ENCODE measurements around the gene DCX. TPM values are rescaled to one million over a fixed set of nuclear protein-coding genes. Genes with fewer than 3 reads are reported as not detected.

DCX gene
- total RNA-seq, 4 donors from 2014 or later: not detected

DNA sequence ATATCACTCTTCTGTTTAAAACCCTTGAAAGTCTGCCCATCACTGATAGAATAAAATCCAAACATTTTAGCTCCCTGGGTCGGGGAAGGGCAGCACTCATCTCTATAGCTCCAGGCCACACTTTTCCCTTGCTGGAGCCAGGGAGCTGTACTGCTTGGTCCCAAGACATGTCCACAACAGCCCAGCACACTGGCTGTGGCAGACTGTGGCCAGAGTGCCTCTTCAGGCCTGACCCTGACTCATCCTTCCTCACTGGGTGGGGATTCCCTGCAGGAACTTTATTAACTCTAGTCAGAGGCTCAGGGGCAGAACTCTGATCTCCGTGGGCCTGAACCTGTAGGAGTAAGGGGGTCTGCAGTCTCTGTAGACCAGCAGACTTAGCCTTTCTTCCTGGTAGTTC, 71.9 kb downstream of the DCX start:
- TF ChIP-seq, protein P1, sequence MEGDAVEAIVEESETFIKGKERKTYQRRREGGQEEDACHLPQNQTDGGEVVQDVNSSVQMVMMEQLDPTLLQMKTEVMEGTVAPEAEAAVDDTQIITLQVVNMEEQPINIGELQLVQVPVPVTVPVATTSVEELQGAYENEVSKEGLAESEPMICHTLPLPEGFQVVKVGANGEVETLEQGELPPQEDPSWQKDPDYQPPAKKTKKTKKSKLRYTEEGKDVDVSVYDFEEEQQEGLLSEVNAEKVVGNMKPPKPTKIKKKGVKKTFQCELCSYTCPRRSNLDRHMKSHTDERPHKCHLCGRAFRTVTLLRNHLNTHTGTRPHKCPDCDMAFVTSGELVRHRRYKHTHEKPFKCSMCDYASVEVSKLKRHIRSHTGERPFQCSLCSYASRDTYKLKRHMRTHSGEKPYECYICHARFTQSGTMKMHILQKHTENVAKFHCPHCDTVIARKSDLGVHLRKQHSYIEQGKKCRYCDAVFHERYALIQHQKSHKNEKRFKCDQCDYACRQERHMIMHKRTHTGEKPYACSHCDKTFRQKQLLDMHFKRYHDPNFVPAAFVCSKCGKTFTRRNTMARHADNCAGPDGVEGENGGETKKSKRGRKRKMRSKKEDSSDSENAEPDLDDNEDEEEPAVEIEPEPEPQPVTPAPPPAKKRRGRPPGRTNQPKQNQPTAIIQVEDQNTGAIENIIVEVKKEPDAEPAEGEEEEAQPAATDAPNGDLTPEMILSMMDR (IDR thresholded peaks at IDR 0.05; ENCODE audit: low read depth): no peak

DNA sequence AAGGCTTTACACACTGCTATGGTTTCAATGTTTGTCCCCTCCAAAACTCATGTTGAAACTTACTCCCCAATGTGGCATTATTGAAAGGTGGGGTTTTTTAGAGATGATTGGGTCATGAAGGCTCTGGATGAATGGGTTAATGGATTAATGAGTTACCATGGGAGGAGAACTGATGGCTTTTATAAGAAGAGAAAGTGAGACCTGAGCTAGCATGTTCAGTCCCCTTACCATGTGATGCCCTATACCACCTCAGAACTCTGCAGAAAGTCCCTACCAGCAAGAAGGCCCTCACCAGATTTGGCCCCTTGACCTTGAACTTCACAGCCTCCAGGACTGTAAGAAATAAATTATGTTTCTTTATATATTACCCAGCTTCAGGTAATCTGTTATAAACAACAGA, 72.8 kb downstream of the DCX start:
- TF ChIP-seq, protein P1 (IDR thresholded peaks at IDR 0.05; ENCODE audit: low read depth): no peak

DNA sequence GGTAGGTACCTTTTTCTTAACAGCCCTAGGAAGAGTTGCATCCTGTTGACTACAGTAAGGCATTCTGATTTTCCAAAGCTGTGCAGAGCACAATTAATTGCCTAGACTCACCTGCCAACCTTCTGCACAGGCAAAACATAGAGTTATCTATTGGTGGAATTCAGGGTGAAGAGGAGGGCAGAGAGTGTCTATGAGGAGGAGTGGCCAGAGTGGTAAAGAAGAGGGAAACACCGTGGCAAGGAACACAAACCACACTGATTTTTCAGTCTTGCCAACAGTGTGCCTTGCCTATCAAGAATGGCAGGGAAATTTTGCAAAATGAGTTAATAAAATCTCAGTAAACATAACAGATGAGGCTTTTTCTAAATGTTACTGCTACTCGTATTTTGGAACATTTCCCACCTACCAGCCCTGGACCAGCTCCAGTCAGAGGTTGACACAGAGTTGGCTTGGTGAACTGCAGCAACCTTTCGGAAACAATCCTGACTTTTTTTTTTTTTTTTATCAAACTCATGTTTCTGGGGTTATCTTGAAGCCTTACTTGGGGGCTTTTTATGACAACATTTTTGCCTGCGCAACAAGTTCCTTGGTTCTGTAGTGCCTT, 73.8 kb downstream of the DCX start:
- TF ChIP-seq, protein P1 (IDR thresholded peaks at IDR 0.05; ENCODE audit: low read depth): no peak

DNA sequence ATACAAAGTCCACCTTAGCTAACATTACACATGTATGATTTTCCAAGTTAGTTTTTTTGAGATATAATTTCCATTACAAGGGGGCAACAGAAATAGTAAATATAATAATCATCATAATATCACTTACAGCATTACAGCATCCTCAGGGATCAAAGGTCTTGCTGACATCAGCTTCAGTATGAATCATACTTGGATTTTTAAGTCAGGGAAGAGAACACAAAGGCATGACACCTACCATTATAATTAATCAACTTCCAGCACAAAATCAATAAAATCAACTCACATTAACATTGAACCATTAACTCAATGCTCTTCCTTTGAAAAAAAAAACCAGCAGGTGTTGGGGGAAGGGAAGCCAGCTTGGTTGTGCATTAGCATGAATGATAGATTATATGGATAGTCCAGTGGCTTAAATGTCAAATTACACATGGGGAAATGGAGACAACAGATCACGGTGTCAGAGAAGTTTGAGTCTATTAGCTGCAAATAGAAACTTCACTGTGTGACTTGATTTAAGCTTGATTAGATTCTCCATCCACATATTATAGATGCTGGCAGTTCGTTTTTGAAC, 74.8 kb downstream of the DCX start:
- TF ChIP-seq, protein P1 (IDR thresholded peaks at IDR 0.05; ENCODE audit: low read depth): no peak

DNA sequence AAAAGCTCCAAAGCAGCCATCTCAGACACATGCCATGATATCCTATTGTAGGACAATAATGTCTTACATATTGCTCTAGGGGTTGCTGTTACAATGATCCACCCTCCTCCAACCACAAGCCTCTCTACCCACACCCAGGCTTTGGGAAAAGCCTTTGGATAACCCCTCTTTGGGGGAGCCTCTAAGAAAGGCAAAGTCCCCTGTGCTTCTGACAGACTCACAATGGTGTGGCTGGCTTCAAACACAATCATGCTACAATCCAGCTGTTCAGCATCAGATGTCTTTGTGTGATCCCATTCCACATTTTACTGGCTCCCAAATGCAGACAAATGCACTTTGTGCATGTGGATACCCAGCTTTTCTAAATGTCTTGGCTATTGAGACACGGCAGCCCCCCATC, 75.9 kb downstream of the DCX start:
- TF ChIP-seq, protein P1 (IDR thresholded peaks at IDR 0.05; ENCODE audit: low read depth): no peak

DNA sequence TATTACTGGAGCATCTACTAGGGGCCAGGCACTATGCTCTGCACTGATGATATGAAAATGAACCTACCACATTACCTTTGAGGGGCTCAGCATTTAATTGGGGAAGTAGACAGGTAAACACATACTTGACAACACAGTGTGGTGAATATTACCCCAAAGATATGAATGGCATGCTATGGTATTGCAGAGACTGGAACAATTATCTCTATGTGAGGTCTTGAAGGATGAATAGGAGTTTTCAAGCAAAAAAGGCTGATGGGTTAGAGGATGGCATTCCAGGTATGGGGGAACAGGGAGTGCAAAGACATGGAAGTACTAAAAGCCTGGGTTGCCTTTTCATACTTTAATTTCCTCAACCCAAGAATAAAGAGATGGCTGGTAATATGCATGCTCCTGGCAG, 82.6 kb downstream of the DCX start:
- TF ChIP-seq, protein P1 (IDR thresholded peaks at IDR 0.05; ENCODE audit: low read depth): no peak

DNA sequence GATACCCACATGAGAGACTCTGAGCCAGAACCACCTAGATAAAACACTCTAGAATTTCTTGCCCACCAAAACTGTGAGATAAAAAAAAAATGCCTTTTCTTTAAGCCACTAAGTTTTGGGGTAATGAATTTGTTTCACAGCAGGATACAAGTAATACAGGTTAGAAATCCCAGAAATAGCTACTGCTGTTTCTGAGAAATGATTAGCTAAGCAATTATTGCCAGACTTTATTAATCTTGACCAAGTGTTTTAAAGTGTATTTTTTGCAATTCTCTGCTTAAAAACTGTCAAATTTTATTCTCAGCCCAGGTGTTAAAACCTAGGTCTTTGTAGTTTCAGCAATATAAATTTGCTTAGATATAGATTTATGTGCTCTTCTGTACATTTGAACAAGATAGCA, 83.1 kb downstream of the DCX start:
- TF ChIP-seq, protein P1 (IDR thresholded peaks at IDR 0.05; ENCODE audit: low read depth): no peak

All from subcutaneous adipose tissue (tissue), 4 donors.